HL-60 (cell line): ENCODE data around the gene NRL.

Experiments
- CTCF ChIP-seq: IDR thresholded peaks from one replicate; pipeline ENCODE4 v1.5.1; 2011; ENCODE audit warnings: low read length, control low read depth, inconsistent platforms; ENCODE audit not compliant: insufficient read depth
- POLR2AphosphoS5 ChIP-seq: IDR thresholded peaks from 2 replicates; pipeline ENCODE4 v1.6.1; 2012; ENCODE audit warnings: low read depth

GRCh38 chr14:24063263-24063836 lies 51.4 kb downstream of the NRL start:
- TF ChIP-seq POLR2AphosphoS5 (no peak), CTCF (no peak)
